Stimulated activated CD4-positive, alpha-beta T cell treated with anti-CD3 and anti-CD28 coated beads, Interleukin-4, amount 100 ng/mL, for 24 hours (primary cell): ENCODE results near the gene CCDC192.
"Not testable (repeated sequence)": the region's sequence is repeated elsewhere in the genome, so short reads cannot be mapped to it uniquely, and the experiment has no call there.

Experiments
- DNase-seq: peaks from one replicate; pipeline ENCODE4 v3.0.0-alpha.2; 2020

CCDC192 gene

DNA sequence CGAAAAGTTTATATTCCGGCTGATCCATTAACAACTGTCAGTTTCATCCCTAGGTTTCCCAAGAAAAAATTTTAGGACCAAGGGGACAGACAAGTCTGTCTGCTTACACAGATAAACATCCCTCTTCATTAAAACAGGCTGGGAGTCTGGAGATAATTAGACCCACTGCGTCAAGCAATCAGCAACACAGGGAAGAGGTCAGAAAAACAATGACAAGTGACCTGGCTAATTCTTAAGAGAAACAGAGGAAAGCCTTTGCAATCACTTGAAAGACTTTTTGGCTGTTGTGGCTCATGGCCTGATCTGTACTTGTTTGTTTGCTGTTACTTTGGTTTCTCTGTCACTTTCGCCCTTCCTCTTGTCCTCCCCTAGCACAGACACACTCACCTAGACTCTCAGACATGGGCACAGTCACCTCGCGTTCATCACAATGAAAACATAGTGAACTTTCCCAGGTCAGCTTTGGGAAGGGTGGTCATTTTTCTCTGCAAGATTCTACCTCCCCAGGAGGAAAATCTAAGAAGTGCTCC is 2.9 kb upstream of the CCDC192 start:
- no peak for DNase-seq

DNA sequence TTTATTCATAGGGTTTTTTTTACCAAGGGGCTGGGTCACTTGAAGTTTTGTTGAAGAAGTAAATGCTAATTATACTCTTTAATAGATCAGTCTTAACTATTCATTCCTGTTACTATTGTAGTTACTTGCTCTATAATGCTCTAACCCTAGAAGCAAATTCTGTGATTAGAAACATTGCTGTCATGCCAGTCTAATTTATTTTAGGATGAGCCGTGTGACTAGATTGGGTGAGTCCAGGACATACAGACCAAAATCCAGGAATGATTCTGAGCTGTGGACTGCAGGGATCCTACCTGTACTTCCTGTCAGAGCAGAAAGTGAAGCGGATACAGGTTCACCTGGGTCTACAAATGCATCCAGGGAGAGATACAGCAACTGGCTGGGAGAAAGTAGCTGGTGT is 757 bp upstream of the CCDC192 start:
- DNase-seq: no peak

DNA sequence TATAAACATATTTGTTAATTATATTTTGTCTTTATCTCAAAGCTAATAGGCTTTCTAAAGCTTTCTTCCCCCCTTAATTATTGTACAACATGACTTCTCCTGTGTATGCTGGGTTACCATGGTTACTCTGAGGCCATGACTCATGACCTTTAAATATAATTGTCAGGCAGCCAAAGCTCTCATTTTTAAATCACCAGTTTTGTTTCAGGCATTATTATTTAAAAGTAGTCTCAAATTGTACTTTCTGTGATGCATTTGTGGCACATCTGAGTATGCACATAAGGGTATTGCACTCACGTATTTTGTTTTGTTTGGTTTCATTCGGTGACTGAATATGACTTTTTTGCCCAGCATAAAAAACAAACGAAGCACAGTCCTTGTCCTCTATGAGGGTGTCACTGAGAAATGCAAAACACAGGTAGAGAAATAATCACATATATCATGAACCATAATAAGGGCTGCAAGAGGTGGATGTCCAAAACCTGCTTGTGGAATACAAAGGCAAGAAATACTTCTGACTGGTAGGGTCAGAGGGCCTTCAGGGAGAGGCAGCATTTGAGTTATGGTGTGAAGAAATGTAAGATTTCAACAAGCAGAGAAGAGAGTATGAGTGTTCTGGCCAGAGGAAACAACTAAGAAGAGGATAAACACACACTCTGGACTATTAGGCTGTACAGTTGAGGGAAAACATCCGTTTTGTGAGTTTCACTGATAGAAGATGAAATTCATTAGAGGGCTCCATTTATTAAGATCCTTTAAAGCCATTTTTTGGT is 2.1 kb downstream of the CCDC192 start:
- no peak for DNase-seq

DNA sequence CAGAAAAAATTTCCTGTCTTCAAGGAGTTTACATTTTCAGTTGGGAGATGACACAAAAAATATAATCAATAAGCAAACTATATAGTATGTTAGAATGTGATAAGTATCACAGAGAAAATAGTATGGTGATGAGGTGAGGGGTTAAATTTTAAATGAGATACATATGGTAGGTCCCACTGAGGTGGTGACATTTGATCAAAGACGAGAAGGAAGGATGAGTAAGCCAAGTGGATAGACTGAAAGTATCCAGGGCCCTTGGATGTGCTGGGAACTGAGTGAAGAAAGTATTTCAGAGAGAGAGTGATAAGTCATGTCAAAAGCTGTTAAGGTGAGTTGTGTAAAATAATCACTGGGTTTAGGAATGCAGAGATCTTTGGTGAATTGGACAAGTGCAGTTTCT is 3.5 kb downstream of the CCDC192 start:
- DNase-seq: no peak

DNA sequence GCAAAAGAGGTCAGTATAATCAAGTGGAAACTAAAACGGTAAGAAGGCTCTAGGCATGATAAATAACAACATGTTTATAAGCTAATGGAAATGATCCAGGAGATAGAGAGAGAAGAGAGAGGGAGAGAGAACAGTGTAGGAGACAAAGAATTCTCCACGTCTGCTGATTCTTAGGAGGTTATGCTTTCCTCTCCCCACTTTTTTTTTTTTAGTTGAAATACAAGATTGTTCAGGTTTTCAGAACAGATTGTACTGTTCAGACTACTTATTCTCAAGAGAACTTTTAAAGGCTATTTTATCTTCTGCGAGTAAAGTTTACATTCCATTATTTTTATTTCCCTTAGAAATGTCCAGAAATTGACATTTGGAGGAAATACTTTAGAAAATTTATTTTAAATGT is 4.0 kb downstream of the CCDC192 start:
- DNase-seq: no peak

DNA sequence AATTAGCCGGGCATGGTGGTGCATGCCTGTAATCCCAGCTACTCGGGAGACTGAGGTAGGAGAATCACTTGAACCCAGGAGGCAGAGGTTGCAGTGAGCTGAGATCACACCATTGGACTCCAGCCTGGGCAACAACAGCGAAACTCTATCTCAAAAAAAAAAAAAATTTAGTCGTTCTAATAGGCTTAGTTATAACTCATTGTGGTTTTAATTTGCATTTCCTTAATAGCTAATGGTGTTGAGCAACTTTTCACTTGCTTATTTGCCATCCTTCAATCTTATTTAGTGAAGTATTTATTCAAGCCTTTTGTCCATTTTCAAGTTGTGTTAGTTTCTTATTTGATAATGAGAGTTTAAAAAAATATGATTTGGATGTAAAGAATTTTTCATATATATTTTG is 9.9 kb downstream of the CCDC192 start:
- DNase-seq: not testable (repeated sequence)

DNA sequence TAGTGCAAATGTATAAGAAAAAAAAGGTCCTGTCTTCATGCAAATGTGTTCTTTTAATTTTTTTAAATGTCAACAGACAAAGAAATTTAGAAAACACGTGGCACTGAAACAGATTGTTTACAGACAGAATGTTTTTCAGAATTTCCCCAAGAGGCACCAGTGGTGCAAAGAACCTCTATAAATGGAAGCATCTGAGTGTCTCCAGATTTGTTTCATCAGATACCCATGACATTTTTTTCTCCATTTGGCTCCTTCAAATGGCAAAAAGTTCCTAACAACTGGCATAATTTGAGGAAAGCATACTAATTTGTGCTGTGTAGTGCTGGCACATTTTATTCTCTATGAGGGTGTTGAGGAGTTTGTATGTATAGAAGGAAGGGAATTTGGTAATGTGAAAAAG is 15.0 kb downstream of the CCDC192 start:
- DNase-seq: no peak

DNA sequence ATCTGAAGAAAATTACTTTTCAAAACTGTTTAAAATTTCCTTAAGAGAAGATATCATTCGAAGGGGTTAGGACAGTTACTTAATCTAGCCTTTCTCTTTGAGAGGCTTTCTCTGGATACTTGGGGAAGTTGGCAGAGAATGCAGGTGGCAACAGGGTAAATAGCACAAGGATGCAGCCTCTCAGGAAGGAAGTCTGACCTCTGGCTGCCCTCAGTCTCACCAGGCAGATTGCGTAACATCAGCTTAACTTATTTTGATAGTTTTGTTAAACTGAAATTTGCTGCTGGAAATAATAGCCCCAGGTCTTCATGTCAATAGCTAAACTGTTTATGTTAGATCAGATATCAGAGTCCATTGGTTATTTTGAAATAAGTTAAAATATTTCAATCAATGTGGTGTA is 20.4 kb downstream of the CCDC192 start:
- no peak for DNase-seq

DNA sequence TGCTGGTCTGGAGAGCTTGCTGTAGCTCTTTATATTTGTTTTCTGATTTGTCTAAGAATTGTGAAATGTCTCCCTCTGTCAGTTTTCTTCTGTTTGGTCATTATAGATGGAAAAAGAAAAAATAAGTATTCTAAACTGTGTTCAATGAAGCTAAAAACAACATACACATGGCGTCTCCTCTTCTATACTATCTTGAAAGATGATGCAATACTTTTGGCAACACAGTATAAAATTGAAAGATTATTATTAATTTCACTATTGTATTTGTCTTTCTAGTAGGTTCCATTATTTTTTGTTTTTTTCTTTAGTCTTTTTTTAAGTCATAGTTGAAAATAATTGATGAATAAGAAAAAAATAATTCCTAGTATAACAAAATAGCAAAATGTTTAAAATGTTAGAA is 22.5 kb downstream of the CCDC192 start:
- no peak for DNase-seq

DNA sequence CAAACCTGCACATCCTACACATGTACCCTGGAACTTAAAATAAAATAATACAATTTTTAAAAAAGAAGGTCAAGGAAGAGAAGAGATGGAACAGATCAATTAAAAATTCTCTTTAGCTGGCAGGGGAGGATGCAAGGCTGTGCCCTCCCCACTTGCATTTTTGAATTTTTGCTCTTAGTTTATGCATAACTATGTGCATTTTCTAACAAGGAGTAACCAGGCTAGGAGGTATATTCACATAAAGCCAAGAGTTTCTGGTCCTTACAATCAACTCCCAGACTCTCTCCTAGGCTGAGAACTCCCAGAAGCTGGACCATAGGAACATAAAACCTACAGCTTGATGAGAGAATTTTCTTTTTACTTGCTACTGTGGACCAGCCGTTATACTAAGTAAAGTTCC is 29.8 kb downstream of the CCDC192 start:
- no peak for DNase-seq

DNA sequence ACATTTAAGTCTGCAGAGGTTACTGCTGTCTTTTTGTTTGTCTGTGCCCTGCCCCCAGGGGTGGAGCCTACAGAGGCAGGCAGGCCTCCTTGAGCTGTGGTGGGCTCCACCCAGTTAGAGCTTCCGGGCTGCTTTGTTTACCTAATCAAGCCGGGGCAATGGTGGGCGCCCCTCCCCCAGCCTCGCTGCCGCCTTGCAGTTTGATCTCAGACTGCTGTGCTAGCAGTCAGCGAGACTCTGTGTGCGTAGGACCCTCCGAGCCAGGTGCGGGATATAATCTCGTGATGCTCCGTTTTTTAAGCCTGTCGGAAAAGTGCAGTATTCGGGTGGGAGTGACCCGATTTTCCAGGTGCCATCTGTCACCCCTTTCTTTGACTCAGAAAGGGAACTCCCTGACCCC is 36.2 kb downstream of the CCDC192 start:
- DNase-seq: not testable (repeated sequence)

DNA sequence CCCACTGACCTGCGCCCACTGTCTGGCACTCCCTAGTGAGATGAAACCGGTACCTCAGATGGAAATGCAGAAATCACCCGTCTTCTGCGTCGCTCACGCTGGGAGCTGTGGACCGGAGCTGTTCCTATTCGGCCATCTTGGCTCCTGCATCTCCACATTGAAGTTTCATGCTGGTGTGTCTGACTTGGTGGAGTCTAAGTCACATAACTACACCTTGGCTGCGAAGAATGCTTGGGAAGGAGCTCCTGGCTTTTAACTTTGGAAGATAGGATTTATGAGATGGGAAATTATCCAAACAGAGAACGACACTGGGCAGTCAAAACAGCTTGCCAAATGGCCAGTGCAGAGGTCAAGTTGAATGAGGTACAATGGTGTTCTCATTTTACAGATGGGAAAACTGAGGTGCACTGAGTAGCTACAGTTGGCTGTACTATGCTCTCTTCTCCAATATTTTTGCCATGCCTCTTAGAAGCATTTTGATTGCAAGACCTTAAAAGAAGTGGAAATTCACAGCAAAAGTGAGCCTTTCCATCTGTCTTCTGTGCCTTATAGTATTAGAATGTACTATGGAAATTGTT is 36.7 kb downstream of the CCDC192 start:
- no peak for DNase-seq

DNA sequence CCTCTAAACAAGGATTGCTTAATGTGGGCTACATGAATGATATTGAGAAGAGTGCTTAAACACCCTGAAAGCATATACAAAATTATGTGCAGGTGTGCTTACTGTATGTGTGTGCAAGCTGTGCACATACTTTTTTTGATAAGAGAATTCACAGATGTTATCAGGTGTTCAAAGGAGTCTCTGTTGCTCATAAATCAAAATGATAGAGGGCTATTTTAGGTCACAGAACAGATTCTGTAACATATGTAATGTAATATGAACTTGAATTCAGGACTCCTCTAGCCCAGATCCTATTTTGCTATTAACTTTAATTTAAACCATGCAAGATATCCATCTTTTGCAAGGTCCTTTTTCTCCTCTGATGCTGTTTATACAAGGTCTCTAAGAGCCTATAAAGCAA is 38.2 kb downstream of the CCDC192 start:
- DNase-seq: no peak

DNA sequence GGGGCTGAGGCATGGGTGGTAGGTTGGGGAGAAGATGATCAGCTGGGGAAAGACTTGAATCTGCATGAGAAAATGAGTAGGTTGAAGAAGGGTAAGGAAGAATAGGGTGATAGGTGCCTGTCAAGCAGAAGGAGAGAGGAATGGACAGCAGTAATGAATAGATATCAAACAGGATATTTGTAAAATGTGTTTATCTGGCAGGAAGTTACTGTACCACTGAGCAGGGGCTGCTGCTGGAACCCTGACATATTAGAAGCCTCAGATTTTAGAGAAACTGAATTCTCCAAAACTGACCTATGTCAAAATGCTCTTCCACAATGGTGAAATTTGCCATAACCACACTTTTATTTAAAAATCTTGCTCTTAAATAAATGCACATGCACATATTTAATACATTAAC is 41.0 kb downstream of the CCDC192 start:
- DNase-seq: no peak

DNA sequence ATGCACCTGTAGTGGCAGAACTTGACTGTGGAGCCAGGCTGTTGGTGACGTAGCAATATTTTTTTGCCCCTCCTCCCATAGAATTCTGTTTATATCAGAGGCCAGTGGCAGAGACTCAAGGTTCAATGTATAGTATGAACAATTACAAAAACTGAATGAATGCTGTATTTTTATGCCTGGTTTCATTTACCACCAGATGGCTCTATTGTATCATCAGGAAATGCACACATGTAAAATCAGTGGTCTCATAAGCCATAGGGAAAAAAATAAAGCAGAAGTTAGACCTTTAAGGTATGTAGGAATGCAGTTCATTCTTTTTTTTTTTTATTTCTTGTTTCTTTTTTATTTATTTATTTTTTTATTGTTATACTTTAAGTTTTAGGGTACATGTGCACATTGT is 43.6 kb downstream of the CCDC192 start:
- DNase-seq: no peak

DNA sequence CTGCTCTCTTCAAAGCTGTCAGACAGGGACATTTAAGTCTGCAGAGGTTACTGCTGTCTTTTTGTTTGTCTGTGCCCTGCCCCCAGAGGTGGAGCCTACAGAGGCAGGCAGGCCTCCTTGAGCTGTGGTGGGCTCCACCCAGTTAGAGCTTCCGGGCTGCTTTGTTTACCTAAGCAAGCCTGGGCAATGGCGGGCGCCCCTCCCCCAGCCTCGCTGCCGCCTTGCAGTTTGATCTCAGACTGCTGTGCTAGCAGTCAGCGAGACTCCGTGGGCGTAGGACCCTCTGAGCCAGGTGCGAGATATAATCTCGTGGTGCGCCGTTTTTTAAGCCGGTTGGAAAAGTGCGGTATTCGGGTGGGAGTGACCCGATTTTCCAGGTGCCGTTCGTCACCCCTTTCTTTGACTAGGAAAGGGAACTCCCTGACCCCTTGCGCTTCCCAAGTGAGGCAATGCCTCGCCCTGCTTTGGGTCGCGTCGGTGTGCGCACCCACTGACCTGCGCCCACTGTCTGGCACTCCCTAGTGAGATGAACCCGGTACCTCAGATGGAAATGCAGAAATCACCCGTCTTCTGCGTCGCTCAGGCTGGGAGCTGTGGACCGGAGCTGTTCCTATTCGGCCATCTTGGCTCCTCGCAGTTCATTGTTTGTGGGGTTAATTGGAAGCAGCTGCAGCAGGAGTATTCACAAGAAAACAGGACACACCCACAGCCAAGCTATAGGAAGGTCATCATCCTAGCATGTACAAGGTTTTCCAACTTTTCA is 49.5 kb downstream of the CCDC192 start:
- DNase-seq: not testable (repeated sequence)

DNA sequence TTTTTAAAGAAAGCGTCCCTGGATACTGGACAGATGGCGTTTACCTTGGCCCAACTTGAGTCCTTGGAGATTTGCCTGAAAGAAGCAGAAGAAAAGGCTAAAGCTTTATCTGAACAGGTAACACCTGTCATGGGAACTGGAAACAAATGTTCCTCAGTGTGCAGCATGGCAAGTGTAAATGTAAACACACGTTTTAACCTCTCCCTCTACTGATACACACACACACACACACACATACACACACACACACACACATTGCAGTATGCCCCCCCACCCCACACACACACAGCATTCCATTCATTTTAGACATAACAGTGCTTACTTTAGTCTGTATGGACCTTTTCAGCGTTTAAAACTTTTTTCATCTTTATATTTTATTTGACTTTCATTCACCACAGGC is 51.1 kb downstream of the CCDC192 start:
- no peak for DNase-seq

DNA sequence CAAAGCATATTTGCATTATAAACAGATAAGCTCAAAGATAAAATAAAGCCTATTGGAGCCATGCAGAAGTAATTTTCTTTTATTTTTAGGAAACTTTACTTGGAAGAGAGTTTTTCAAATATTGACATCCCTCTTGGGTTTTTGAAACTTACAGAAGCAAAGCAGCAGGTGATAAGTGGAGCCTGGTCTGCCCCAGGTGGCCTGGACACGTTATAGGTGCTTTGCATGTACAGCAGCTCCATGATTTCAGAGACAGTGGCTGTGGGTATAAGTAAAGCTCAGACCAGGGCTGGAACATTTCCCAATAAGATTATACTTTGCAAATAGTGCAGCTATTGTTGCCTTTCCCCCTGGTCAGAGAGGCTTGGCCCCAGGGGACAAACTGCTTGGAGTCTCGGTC is 51.5 kb downstream of the CCDC192 start:
- no peak for DNase-seq

DNA sequence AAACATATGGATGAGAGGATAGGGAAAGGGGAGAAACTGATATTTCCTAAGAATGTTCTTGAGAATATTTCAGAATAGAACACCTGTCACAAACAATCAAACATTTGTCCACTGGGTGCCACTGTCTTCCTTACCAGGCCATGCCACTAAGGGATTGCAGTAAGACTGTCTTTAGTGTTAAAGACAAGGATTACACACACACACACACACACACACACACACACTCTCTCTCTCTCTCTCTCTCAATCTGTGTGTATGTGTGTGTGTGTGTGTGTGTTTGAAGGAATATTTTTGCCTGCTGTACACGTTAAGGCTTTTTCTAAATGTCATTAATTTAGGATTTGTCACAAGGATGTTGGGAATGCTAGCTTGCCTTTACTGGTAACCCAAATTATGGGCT is 54.4 kb downstream of the CCDC192 start:
- DNase-seq: no peak

DNA sequence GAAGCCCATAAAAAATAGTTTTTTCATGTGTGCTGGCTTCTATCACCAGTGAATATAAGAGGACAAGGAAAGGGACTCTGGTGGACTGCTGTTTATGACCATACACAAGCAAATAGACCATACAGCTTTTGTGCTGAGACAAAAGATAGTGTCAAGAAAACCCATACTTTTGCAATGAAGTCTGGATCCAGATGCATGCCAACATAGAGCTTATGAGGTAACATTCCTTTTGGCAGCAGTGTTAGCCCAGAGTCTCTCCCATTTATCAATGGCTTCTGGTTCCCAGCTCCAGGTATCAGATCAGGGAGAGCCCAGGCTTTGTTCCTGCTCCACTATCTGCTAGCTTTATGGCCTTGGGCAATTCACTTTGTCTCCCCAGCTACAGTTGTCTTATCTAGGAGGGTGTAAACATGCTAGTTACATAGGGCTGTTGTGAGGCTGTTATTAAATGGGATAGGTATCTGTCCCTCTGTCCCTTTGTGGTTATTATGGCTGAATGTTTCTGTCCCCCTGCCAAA is 55.6 kb downstream of the CCDC192 start:
- DNase-seq: no peak

DNA sequence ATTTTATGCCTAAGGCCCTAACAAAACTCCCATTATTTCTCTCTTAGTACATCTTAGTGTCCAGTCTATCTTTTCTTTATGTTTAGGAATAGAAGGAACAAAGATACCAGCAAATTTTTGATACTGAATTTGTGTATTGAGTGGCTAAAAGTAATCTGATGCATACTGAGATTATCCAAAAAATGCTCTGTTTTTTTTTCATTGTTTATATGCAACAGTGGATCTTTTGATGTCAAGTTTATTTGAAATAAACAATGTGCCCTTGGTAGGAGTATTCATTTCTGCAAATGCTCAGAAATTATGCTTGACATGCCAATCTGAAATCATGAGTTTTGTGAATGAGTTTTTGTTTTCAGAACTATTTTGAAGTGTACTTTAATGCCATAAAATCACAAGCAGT is 58.7 kb downstream of the CCDC192 start:
- no peak for DNase-seq

DNA sequence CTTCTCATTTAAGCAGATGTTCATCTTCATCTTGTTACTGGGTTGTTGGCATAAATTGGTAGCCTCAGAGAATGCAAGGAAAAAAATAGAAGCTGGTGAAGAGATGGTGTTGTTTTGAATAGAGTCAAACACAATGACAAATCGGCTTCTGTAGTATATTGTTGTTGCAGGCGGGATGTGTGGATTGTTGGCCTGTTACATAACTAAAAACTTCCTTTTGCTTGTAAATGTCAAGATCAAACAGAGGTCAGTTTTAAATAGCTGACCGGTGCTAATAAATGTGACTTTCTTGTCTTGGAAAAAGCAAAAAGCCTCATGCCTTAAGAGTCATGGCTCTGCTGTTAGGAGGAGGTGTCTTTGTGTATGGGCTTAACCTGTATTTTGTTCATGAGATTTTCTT is 59.2 kb downstream of the CCDC192 start:
- no peak for DNase-seq

DNA sequence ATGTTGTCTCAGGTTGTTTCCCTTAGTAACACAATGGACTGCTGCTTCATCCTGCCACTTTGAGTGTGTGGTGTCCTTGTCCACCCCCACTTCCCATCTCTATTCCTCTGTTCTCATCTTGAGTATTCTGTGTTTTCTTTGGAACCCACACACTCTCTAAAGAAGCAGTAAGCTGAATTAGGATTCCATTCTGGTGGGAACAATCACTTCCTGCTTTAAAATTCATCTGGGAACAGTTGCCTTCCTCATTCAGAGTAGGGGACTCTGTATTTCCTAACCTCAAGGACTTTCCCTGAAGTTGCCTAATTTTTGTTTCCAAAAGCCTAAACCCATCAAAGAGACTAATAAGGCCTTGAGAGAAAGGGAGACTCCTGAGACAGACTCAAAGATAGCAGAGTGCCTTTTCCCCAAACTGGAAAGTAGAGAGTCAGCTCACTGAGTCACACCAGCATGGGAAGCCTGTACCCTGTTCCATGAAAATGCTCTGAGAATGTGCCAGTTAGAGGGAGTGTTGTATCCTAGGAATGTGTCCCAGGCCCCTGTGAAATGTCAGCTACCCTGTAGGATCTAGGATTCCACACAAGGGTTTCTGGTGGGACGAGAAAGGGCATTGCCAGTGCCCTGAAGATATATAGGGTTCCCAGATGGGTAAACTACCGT is 63.6 kb downstream of the CCDC192 start:
- no peak for DNase-seq
